PC-3 (cell line): ENCODE data around the gene FGFRL1.

Experiments used
- EZH2 ChIP-seq: fragments of 300-600 bp; sonication (generic); IDR thresholded peaks from one replicate; pipeline ENCODE4 v1.6.1; 2017; ENCODE audit warnings: antibody characterized with exemption, mild to moderate bottlenecking, low read length; ENCODE audit not compliant: unreplicated experiment
- EZH2phosphoT487 ChIP-seq: fragments of 300-600 bp; sonication (generic); IDR thresholded peaks from 2 replicates; pipeline ENCODE4 v1.6.1; 2018; ENCODE audit warnings: mild to moderate bottlenecking, antibody characterized with exemption, low read length, borderline replicate concordance
- TF ChIP-seq, protein P1 (sequence below): fragments of 300-600 bp; sonication (generic); conservative IDR thresholded peaks from 2 replicates; pipeline ENCODE4 v1.5.1; 2017; ENCODE audit warnings: antibody characterized with exemption, low read depth, mild to moderate bottlenecking, low read length

DNA sequence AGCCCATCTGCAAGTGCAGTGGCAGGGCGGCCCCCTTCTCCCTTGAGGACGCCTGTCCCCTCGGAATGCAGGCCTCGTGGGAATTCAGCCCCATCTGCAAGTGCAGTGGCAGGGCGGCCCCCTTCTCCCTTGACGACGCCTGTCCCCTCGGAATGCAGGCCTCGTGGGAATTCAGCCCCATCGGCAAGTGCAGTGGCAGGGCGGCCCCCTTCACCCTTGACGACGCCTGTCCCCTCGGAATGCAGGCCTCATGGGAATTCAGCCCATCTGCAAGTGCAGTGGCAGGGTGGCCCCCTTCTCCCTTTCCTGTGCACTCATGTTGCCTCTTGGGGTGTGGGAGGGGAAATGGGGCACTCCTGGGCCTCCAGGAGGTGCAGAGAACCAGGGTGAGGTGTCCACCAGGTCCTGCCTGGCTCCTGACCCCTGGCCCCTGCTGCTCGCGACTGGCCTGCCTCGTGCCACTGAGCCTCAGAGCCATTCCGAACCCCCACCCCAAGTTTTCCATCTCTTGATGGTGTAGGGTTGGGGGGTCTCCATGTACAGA lies 11.5 kb upstream of the FGFRL1 start:
- TF ChIP-seq EZH2 (no peak), EZH2phosphoT487 (no peak)
- TF ChIP-seq, protein P1, sequence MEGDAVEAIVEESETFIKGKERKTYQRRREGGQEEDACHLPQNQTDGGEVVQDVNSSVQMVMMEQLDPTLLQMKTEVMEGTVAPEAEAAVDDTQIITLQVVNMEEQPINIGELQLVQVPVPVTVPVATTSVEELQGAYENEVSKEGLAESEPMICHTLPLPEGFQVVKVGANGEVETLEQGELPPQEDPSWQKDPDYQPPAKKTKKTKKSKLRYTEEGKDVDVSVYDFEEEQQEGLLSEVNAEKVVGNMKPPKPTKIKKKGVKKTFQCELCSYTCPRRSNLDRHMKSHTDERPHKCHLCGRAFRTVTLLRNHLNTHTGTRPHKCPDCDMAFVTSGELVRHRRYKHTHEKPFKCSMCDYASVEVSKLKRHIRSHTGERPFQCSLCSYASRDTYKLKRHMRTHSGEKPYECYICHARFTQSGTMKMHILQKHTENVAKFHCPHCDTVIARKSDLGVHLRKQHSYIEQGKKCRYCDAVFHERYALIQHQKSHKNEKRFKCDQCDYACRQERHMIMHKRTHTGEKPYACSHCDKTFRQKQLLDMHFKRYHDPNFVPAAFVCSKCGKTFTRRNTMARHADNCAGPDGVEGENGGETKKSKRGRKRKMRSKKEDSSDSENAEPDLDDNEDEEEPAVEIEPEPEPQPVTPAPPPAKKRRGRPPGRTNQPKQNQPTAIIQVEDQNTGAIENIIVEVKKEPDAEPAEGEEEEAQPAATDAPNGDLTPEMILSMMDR, result no peak
